Keratinocyte (primary cell): ENCODE results near the gene ZNF407.

ENCODE experiments used
- CTCF ChIP-seq, 3 experiments: IDR thresholded peaks in 1 of 3; conservative IDR thresholded peaks in 1 of 3; optimal IDR thresholded peaks in 1 of 3; 2 replicates in 2 of 3; 3 replicates in 1 of 3; pipeline versions ENCODE3 to v1.5.1; 2011; ENCODE audit warnings: low read length in 3 of 3, mild to moderate bottlenecking in 3 of 3, moderate library complexity in 2 of 3, control low read depth in 1 of 3, inconsistent platforms in 1 of 3; ENCODE audit not compliant: insufficient read depth in 2 of 3; ENCODE audit errors: extremely low read depth in 1 of 3
- EZH2 ChIP-seq: IDR thresholded peaks from one replicate; pipeline ENCODE4 v1.6.1; 2012; ENCODE audit warnings: inconsistent platforms, mild to moderate bottlenecking, low read length, moderate library complexity

GRCh38 chr18:74914052-74914591 lies 316.5 kb downstream of the ZNF407 start:
- no peak for TF ChIP-seq CTCF (optimal IDR thresholded peaks at IDR 0.05 in 1 of 3, IDR thresholded peaks at IDR 0.05 in 1 of 3, conservative IDR thresholded peaks at IDR 0.05 in 1 of 3; ENCODE audit: extremely low read depth in 1 of 3, insufficient read depth in 2 of 3, low read length in 3 of 3)
- TF ChIP-seq EZH2 = no peak
